Breast epithelium (tissue), 3 donors: ENCODE measurements around the gene DDX54.

ENCODE experiments used
- CTCF ChIP-seq, 3 donors: fragments of 450-650 bp; IDR thresholded peaks; one replicate each; pipeline ENCODE4 v1.5.1; 2016 to 2017; ENCODE audit warnings: antibody characterized with exemption in 3 of 3, mild to moderate bottlenecking in 3 of 3, moderate library complexity in 3 of 3
- POLR2AphosphoS5 ChIP-seq, 3 donors: sonication (generic); formaldehyde crosslinking; IDR thresholded peaks; one replicate each; pipeline ENCODE4 v1.6.1; 2017; ENCODE audit warnings: antibody characterized with exemption in 3 of 3

DNA sequence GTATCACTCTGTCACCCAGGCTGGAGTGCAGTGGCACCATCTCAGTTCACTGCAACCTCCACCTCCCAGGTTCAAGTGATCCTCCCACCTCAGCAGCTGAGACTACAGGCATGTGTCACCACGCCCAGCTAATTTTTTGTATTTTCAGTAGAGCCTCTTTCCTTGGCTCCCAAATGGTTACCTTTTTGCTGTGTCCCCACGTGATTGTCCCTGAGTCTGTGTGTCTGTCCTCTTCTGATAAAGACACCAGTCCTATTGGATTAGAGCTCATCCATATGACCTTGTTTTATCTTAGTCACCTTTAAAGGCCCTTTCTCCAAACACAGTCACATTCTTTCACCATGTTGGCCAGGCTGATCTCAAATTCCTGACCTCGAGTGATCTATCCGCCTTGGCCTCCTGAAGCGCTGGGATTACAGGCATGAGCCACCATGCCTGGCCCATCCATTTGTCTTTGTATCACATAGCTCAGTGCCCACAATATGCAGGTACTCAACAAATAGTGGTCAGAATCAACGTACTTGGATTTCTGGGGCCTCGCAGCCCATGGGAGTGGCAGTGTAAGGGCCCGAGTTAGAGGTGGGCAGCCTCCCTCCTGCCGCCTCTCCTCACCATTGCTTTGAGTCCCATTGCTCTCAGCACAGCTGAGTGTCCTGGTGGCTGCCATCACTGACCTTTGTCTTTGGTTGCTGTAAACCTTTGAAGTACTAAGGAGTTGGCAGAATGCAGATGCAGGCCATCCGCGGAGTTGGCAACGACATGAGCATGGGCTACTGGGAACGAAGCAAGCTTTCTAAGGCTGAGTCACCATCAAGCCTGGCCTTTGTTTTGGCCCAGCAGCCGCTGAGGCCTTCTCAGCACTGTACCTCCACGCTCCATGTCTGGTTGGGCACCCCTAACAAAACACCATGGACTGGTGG, 45.3 kb upstream of the DDX54 start:
- TF ChIP-seq CTCF (IDR thresholded peaks at IDR 0.05) (no peak), POLR2AphosphoS5 (IDR thresholded peaks at IDR 0.05) (no peak)
